Bone marrow (tissue), 2 donors: ENCODE results near the gene CETP.
"Not testable (repeated sequence)": the region's sequence is repeated elsewhere in the genome, so short reads cannot be mapped to it uniquely, and the experiment has no call there.

Source experiments
- DNase-seq, 2 donors: peaks; one replicate each; lab custom pipeline; 2025; lab: John Stamatoyannopoulos, UW

Gene CETP

DNA sequence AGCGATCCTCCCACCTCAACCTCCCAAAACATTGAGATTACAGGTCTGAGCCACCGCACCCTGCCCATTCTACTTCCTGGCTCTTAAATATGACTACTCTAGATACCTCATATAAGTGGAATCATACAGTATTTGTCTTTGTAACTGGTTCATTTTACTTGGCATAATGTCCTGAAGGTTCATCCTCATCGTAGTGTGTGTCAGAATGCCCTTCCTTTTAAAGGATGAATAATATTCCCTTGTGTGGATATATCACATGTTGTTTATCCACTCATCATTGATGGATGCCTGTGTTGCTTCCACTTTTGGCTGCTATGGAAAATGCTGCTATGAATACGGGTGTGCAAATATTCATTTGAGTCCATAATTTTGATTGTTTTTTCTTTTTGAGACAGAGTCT, 5.7 kb upstream of the CETP start:
- no peak for DNase-seq

DNA sequence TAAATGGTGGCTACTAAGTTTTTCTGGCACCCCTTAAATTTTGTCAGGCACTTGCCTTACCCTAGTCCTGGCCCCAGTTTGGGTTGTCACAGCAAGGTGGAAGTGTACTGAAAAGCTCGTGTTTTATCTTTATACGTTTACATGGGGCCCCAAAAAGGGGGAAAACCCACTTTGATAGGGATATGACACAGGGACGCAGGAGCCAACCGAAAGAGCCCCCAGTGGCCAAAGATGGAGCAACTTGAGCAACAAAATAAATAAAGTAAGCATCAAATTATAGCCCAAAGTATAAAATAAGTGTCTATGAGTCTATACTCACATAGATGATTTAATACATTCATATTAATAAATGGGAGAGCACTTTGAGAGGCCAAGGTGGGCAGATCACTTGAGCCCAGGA, 5.0 kb upstream of the CETP start:
- no peak for DNase-seq

- no peak for DNase-seq
These were observed 969 bp upstream of the CETP start for GRCh38 chr16:56960681-56961281.

- no peak for DNase-seq
These were observed 364 bp upstream of the CETP start for GRCh38 chr16:56961386-56961785.

DNA sequence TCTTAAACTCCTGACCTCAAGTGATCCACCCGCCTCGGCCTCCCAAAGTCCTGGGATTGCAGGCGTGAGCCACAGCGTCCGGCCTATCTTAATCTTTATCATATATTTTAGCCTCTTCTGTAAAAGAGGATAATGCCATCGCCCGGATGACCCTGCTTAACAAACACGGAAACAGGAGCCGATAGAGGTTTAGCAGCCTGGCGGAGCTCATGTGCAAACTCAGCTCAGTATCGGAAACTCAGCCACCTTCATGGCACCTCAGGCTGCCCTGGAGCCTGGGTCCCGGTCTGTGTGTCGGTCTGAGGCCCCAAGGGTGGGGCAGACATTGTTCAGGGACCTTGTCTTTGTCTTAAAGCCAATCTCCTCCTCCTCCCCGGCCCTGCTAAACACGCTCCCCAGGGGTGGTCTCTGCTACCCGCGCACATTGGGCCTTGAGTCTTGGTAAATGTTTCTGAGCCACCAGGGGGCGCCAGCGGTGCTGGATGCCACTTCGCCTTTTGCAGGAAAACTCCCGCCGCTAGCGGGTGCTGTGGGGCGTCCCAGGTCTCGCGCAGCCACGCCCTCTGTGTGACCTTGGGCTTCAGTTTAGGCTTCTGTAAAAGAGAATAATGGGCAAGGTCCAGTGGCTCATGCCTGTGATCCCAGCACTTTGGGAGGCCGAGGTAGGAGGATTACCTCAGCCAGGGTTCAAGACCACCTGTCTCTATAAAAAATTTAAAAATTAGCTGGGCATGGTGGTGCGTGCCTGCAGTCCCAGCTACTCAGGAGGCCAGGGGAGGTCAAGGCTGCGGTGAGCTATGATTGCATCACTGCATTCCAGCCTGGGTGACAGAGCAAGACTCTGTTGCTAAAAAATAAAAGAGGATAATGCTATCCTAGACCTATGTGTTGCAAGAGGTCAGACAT, 2.7 kb downstream of the CETP start:
- DNase-seq: peak; percentile 69 to 85

- peak in 1 of 2 donors; percentile 22 for DNase-seq
These were observed 3.7 kb downstream of the CETP start for GRCh38 chr16:56965149-56966092.

GRCh38 chr16:56966093-56966475, 4.3 kb downstream of the CETP start:
- DNase-seq: no peak

- DNase-seq: no peak
These were observed 6.0 kb downstream of the CETP start for GRCh38 chr16:56967733-56968132.

DNA sequence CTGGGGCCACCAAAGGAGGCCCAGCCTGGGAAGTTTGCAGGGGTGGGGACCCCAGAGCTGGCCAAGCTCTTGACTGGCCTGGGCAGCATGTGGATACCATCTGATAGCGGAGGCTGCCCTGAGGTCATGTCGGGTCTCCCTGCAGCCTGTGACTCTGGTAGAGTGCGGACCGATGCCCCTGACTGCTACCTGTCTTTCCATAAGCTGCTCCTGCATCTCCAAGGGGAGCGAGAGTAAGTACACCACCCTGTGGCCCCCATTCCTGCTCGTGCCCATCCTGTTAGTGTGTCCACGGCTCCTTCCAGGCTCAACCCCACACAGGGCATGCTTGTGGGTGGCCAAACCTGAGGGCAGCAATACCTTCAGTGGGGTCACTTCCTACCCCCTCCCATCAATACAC, 8.0 kb downstream of the CETP start:
- DNase-seq: no peak

- DNase-seq: no peak
These were observed 9.4 kb downstream of the CETP start for GRCh38 chr16:56970934-56971767.

DNA sequence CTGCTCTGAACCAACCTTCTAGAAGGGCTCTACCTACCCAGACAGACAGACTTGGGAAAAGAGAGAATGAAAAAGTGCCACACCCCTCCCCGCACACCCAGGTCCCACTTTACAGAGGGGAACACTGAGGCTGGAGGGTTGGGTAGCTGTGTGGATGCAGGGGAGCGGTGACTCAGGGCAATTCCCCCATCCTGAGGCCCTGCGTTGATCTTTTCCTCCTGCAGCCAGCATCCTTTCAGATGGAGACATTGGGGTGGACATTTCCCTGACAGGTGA, 10.0 kb downstream of the CETP start:
- DNase-seq: no peak

- no peak for DNase-seq
These were observed 10.9 kb downstream of the CETP start for GRCh38 chr16:56972403-56973293.

DNA sequence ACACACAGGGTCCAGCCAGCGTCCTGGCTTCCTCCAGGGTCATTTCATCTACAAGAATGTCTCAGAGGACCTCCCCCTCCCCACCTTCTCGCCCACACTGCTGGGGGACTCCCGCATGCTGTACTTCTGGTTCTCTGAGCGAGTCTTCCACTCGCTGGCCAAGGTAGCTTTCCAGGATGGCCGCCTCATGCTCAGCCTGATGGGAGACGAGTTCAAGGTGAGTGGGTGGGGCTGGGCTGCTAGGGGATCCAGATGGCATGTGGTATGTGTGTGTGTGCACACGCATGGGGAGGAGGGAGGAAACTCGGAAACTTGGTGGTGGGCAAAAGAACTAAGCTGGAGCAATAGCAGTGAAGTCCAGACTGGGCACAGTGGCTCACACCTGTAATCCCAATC, 11.5 kb downstream of the CETP start:
- DNase-seq: no peak

GRCh38 chr16:56973899-56974298, 12.1 kb downstream of the CETP start:
- not testable (repeated sequence) for DNase-seq

GRCh38 chr16:56974549-56975300, 13.0 kb downstream of the CETP start:
- peak in 1 of 2 donors; percentile 5 for DNase-seq

DNA sequence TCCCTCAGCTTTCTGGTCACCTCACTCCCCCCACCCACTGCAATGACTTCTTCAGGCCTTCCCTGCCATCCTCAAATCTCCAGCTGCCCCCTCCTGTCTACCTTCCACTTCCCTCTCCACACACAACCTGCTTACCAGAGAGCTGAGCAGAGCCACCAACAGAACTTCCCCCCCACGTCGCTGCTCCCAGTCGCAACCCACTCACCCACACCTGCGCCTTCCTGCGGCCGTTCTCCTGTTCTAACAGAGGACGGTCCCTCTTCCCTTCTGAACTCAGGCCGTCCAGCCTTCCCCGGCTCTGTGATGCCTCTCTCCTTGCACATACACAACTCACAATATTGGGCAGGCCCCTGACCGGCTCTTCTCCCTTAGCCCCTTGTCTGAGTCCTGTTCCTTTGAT, 14.0 kb downstream of the CETP start:
- DNase-seq: no peak

GRCh38 chr16:56977216-56977615, 15.5 kb downstream of the CETP start:
- no peak for DNase-seq

- DNase-seq: no peak
These were observed 16.2 kb downstream of the CETP start for GRCh38 chr16:56977823-56978430.

- no peak for DNase-seq
These were observed 18.4 kb downstream of the CETP start for GRCh38 chr16:56980201-56980535.
